HepG2 (cell line): ENCODE data around the gene SYS1. TPM values are rescaled to one million over a fixed set of nuclear protein-coding genes. Genes with fewer than 3 reads are reported as not detected.

Source experiments
- IKZF5 ChIP-seq: IDR thresholded peaks from 2 replicates; pipeline ENCODE4 v1.6.1; 2018; ENCODE audit warnings: missing genetic modification reagents, mild to moderate bottlenecking, missing compliant biosample characterization
- PRDM10 ChIP-seq: sonication (generic); formaldehyde crosslinking; IDR thresholded peaks from 2 replicates; pipeline ENCODE4 v1.4.0; 2020; ENCODE audit warnings: low read depth, missing genetic modification reagents
- RBFOX2 ChIP-seq: fragments of 200-400 bp; formaldehyde crosslinking; IDR thresholded peaks from 2 replicates; pipeline ENCODE4 v1.6.1; 2017; ENCODE audit warnings: low read depth, mild to moderate bottlenecking, low read length
- XRCC5 ChIP-seq: fragments of 200-400 bp; formaldehyde crosslinking; optimal IDR thresholded peaks from 2 replicates; pipeline ENCODE3; 2017; ENCODE audit warnings: mild to moderate bottlenecking, low read length
- ZC3H13 ChIP-seq: sonication (generic); formaldehyde crosslinking; IDR thresholded peaks from 2 replicates; pipeline ENCODE4 v1.8.1; 2023; ENCODE audit warnings: mild to moderate bottlenecking, missing genetic modification reagents, moderate library complexity
- ZFP36L2 ChIP-seq: sonication (generic); formaldehyde crosslinking; IDR thresholded peaks from 2 replicates; pipeline ENCODE4 v1.4.0; 2020; ENCODE audit warnings: missing genetic modification reagents
- ZFP37 ChIP-seq: sonication (generic); formaldehyde crosslinking; IDR thresholded peaks from 2 replicates; pipeline ENCODE4 v1.4.0; 2020; ENCODE audit warnings: missing genetic modification reagents, borderline replicate concordance
- ZIK1 ChIP-seq: sonication (generic); formaldehyde crosslinking; IDR thresholded peaks from 2 replicates; pipeline ENCODE4 v1.5.0; 2020; ENCODE audit warnings: mild to moderate bottlenecking, low read depth, missing genetic modification reagents, borderline replicate concordance
- ZNF24 ChIP-seq: fragments of 450-650 bp; IDR thresholded peaks from 2 replicates; pipeline ENCODE4 v1.6.1; 2017; ENCODE audit warnings: antibody characterized with exemption, mild to moderate bottlenecking
- ZNF329 ChIP-seq: sonication (generic); formaldehyde crosslinking; IDR thresholded peaks from 2 replicates; pipeline ENCODE4 v1.9.0; 2021; ENCODE audit warnings: low read depth, mild to moderate bottlenecking, missing genetic modification reagents
- ZNF33A ChIP-seq: sonication (generic); formaldehyde crosslinking; IDR thresholded peaks from 2 replicates; pipeline ENCODE4 v1.5.1; 2020; ENCODE audit warnings: missing genetic modification reagents, mild to moderate bottlenecking, moderate library complexity, borderline replicate concordance
- ZNF354B ChIP-seq: sonication (generic); formaldehyde crosslinking; IDR thresholded peaks from 2 replicates; pipeline ENCODE4 v1.8.0; 2022; ENCODE audit warnings: mild to moderate bottlenecking, missing genetic modification reagents
- ZNF407 ChIP-seq: sonication (generic); formaldehyde crosslinking; IDR thresholded peaks from one replicate; pipeline ENCODE4 v1.5.1; 2020; ENCODE audit warnings: mild to moderate bottlenecking, missing genetic modification reagents; ENCODE audit errors: not compliant biosample characterization
- ZNF569 ChIP-seq: sonication (generic); formaldehyde crosslinking; IDR thresholded peaks from 2 replicates; pipeline ENCODE4 v1.5.0; 2020; ENCODE audit warnings: mild to moderate bottlenecking, missing genetic modification reagents, moderate library complexity, borderline replicate concordance
- ZNF614 ChIP-seq: IDR thresholded peaks from 2 replicates; pipeline ENCODE4 v1.6.1; 2018; ENCODE audit warnings: missing biosample characterization, missing genetic modification reagents, inconsistent platforms, borderline replicate concordance
- ZZZ3 ChIP-seq: sonication (generic); formaldehyde crosslinking; IDR thresholded peaks from 2 replicates; pipeline ENCODE4 v1.4.0; 2020; ENCODE audit warnings: missing genetic modification reagents, mild to moderate bottlenecking, borderline replicate concordance
- polyA plus RNA-seq, 8 experiments: library from polyadenylated mRNA; depleted of rRNA in 3 of 8; stranded (reverse) in 7 of 8; unstranded in 1 of 8; fragments of >200 nt; fragmentation: Illumina TruSeq in 4 of 8; extraction: Trizol in 4 of 8; gene quantifications; 2 replicates each; pipeline versions ENCODE4 v1.2.1 to v1.2.3, GENCODE V29; 2011 to 2016; ENCODE audit warnings: low read depth in 4 of 8, missing spikeins in 1 of 8, mixed read lengths in 1 of 8; ENCODE audit not compliant: insufficient read depth in 1 of 8
- total RNA-seq, 5 experiments: library from RNA; depleted of rRNA; stranded (reverse); fragments of >200 nt; fragmentation: Illumina TruSeq; extraction: Trizol; gene quantifications; 2 replicates each; pipeline ENCODE4 v1.2.3, GENCODE V29; 2016; ENCODE audit warnings: low read depth in 1 of 5

The SYS1 gene
- total and polyA plus RNA-seq, 2 of the 13 experiments (the other 11 are each of a cell fraction or from before 2014, with no cell fraction given): 38.3 to 65.6 TPM

- TF ChIP-seq ZC3H13 (CRISPR knock-in tag): no peak
- no peak for TF ChIP-seq ZZZ3 (CRISPR knock-in tag)
- no peak for TF ChIP-seq ZNF407 (CRISPR knock-in tag)
- TF ChIP-seq ZFP36L2 (CRISPR knock-in tag): no peak
- no peak for TF ChIP-seq ZNF33A
- no peak for TF ChIP-seq ZNF614 (CRISPR knock-in tag)
- no peak for TF ChIP-seq ZNF24
- TF ChIP-seq IKZF5 (CRISPR knock-in tag): peak; percentile 59
- TF ChIP-seq ZNF354B (CRISPR knock-in tag): no peak
- TF ChIP-seq ZNF569 (CRISPR knock-in tag): no peak
- TF ChIP-seq ZNF329 (CRISPR knock-in tag): no peak; the same call in 1 of the 2 replicates
- 0 out of 2 replicates have a peak, but pooled peaks have one; percentile 17 for TF ChIP-seq RBFOX2
- TF ChIP-seq ZIK1: no peak
- TF ChIP-seq PRDM10 (CRISPR knock-in tag): no peak
- TF ChIP-seq ZFP37 (CRISPR knock-in tag): no peak
- TF ChIP-seq XRCC5: peak; percentile 3
These were observed 4.5 kb upstream of the SYS1 start (continued) for GRCh38 chr20:45358282-45359068.
